HFFc6 (cell line): ENCODE results near the gene RABGAP1L. TPM values are rescaled to one million over a fixed set of nuclear protein-coding genes. Genes with fewer than 3 reads are reported as not detected.
"Not testable (repeated sequence)": the region's sequence is repeated elsewhere in the genome, so short reads cannot be mapped to it uniquely, and the experiment has no call there.

ENCODE experiments used
- DNase-seq: peaks from one replicate; pipeline ENCODE4 v3.0.0-alpha.2; 2018
- H3K27ac Mint-ChIP-seq: 2 replicates; pipeline ENCODE4 v1.8.0; 2020; ENCODE audit warnings: mild to moderate bottlenecking, mixed read lengths
- H3K27me3 Mint-ChIP-seq: 2 replicates; pipeline ENCODE4 v1.8.0; 2021; ENCODE audit warnings: mild to moderate bottlenecking, moderate library complexity, mixed read lengths; ENCODE audit not compliant: insufficient read depth
- H3K36me3 Mint-ChIP-seq: 2 replicates; pipeline ENCODE4 v1.8.0; 2021; ENCODE audit warnings: low read depth, mixed read lengths
- H3K4me1 Mint-ChIP-seq: 2 replicates; pipeline ENCODE4 v1.8.0; 2020; ENCODE audit warnings: low read depth, mixed read lengths
- H3K4me3 Mint-ChIP-seq: 2 replicates; pipeline ENCODE4 v1.8.0; 2020; ENCODE audit warnings: mild to moderate bottlenecking, moderate library complexity, mixed read lengths
- H3K9me3 Mint-ChIP-seq: 2 replicates; pipeline ENCODE4 v1.8.0; 2020; ENCODE audit warnings: mild to moderate bottlenecking, mixed read lengths
- total RNA-seq, 6 experiments: library from RNA; stranded (reverse); fragmentation: NEBNext Ultra II Directional; extraction: Animal tissue kit (Norgen Biotek cat#: 25700); gene quantifications; 2 replicates in 1 of 6; 3 replicates in 5 of 6; pipeline ENCODE4 v1.2.3, GENCODE V29; 2021
- TF ChIP-seq, protein P1 (sequence below): fragments of 200-600 bp; sonication (generic); IDR thresholded peaks from 2 replicates; pipeline ENCODE4 v1.5.0; 2021; ENCODE audit warnings: antibody characterized with exemption, mild to moderate bottlenecking

RABGAP1L gene
- total RNA-seq, 6 experiments from 2014 or later, result 14.5 to 16.9 (median 16.0) TPM

DNA sequence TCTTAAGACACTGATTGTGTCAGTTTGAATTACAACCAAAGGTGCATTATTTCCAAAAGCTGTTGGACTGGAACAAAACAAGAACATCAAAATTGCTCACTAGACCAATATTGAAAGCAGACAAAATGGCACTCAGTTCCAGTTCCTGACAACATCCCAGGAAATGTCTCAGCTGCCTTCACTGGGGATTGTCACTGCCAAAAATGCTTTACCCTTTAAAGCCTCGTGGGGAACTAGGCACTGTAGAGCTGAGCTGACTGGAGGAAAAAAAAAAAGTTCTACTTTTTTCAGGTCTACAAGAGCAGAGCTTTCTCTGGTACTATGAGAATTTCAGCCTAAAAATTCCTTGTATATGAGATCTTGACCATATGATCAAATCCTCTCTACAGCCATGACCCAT, 310.4 kb downstream of the RABGAP1L start:
- no peak for DNase-seq
- Mint-ChIP-seq H3K27me3 (no peaks in the 10 kb centered on the region), H3K36me3 (no peaks in the 10 kb centered on the region), H3K9me3 (no peaks in the 10 kb centered on the region), H3K4me3 (no peak overlapping the region), H3K4me1 (peaks cover 10% of the 10 kb centered on the region), H3K27ac (no peak overlapping the region)
- TF ChIP-seq, protein P1, sequence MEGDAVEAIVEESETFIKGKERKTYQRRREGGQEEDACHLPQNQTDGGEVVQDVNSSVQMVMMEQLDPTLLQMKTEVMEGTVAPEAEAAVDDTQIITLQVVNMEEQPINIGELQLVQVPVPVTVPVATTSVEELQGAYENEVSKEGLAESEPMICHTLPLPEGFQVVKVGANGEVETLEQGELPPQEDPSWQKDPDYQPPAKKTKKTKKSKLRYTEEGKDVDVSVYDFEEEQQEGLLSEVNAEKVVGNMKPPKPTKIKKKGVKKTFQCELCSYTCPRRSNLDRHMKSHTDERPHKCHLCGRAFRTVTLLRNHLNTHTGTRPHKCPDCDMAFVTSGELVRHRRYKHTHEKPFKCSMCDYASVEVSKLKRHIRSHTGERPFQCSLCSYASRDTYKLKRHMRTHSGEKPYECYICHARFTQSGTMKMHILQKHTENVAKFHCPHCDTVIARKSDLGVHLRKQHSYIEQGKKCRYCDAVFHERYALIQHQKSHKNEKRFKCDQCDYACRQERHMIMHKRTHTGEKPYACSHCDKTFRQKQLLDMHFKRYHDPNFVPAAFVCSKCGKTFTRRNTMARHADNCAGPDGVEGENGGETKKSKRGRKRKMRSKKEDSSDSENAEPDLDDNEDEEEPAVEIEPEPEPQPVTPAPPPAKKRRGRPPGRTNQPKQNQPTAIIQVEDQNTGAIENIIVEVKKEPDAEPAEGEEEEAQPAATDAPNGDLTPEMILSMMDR, result no peak

DNA sequence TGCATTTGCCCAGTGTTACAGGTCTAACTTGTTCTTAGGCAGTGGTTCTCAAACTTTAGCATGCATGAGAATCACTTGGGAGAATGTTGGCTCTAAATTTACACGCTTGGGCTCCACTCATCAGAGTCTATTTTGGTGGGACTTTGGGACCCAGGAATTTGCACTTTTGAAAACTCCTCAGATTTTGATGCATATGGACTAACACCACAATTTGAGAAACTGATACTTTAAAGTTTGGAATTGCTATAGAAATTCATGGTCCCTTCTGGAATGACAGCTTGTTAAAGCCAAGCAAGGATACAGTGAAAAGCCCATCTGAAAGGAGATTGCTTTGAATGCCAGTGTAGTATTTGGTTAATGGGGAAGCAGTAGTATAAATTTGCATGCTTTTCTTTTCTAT, 320.0 kb downstream of the RABGAP1L start:
- H3K27ac Mint-ChIP-seq, result no peak overlapping the region
- TF ChIP-seq, protein P1, result no peak
- no peaks in the 10 kb centered on the region; the same call in 1 of the 2 replicates for H3K27me3 Mint-ChIP-seq
- no peak overlapping the region for H3K4me3 Mint-ChIP-seq
- H3K9me3 Mint-ChIP-seq, result no peaks in the 10 kb centered on the region
- no peaks in the 10 kb centered on the region for H3K36me3 Mint-ChIP-seq
- no peak for DNase-seq
- no peaks in the 10 kb centered on the region for H3K4me1 Mint-ChIP-seq

DNA sequence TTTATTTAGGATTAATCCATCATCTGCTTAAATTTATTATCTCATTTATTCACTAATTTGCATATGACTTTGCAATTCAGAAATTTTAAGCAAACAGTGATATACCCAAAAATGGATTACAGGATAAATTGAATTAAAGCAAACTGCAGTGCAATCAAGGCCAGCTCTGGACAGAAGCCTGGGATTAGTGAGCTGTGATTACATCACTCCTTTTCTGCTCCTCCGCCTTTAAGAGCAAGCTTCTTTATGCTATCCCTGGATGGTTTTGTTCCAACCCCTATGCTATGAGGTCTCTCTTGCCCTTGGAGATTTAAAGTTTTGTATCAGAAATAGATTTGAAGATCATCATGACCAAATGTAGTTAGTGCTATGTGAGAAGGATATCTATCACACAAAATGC, 321.0 kb downstream of the RABGAP1L start:
- Mint-ChIP-seq H3K27ac (no peak overlapping the region), H3K36me3 (no peaks in the 10 kb centered on the region), H3K27me3 (no peaks in the 10 kb centered on the region; the same call in 1 of the 2 replicates), H3K9me3 (no peaks in the 10 kb centered on the region), H3K4me1 (no peaks in the 10 kb centered on the region), H3K4me3 (no peak overlapping the region)
- no peak for DNase-seq
- TF ChIP-seq, protein P1, result no peak

DNA sequence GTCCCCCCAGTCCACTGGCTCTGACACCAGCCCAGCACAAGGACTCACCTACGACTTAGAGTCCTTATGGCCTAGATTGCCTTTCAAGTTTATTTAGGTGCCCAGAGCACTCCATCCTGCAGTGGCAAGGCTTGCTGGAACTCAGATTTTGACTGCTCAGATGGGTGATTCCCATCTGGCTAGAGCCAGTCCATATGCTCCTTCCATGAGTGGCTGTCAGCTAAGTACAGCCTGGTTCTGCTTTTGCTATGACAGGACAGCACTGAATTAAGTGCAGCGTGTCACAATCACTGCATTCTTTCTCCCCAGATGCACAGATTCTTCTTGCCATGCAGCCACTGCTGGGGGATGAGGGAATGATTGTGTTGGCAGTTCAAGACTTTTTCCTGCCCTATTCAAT, 332.3 kb downstream of the RABGAP1L start:
- Mint-ChIP-seq H3K9me3 (no peaks in the 10 kb centered on the region), H3K36me3 (no peaks in the 10 kb centered on the region), H3K27ac (no peak overlapping the region), H3K4me3 (no peak overlapping the region), H3K27me3 (peaks cover 2% of the 10 kb centered on the region; the same call in 1 of the 2 replicates), H3K4me1 (no peaks in the 10 kb centered on the region)
- DNase-seq, result no peak
- TF ChIP-seq, protein P1, result no peak

DNA sequence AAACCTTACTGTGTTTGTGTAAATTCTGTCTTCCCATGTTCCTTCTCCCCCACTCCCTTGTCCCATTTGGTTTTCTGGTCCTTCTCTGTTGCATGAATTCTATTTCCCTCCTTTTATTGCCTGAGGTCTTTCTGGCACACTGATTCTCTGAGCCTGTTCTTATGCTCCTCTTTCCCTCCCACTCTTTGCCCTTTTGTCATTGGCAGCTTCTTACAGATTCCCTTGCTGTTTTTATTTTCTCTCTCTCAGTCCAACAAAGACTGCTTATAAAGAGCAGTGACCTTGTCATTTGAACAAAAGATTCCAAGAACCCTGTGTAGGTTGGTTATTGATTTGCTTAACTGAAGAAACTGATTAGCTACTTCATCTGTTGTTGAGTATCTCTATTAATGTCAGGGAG, 338.2 kb downstream of the RABGAP1L start:
- Mint-ChIP-seq H3K9me3 (no peaks in the 10 kb centered on the region), H3K4me1 (no peaks in the 10 kb centered on the region), H3K27me3 (no peaks in the 10 kb centered on the region), H3K4me3 (no peak overlapping the region), H3K36me3 (no peaks in the 10 kb centered on the region), H3K27ac (no peak overlapping the region)
- TF ChIP-seq, protein P1, result no peak
- DNase-seq, result no peak

DNA sequence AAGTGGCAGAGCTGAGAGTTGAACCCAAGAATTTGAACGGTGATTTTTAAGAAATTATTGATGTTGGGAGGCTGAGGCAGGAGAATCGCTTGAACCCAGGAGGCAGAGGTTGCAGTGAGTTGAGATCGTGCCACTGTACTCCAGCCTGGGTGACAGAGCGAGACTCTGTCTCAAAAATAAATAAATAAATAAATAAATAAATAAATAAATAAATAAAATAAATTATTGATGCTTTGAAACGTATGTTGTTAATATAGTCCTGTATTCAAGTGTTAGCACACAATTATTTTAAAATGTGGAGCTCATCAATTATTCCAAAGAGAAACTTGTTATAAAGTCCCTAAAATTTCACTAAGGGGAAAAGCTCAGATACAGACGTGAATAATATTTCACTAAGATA, 357.4 kb downstream of the RABGAP1L start:
- not testable (repeated sequence) for H3K27ac Mint-ChIP-seq, H3K4me1 Mint-ChIP-seq, DNase-seq, H3K36me3 Mint-ChIP-seq, H3K9me3 Mint-ChIP-seq, H3K27me3 Mint-ChIP-seq, H3K4me3 Mint-ChIP-seq
